Amygdala (tissue), 56 donors: ENCODE measurements around the gene ELFN1.

ENCODE experiments used
- DNase-seq, 56 donors: peaks; one replicate each; lab custom pipeline; 2025; lab: John Stamatoyannopoulos, UW

Gene ELFN1

DNA sequence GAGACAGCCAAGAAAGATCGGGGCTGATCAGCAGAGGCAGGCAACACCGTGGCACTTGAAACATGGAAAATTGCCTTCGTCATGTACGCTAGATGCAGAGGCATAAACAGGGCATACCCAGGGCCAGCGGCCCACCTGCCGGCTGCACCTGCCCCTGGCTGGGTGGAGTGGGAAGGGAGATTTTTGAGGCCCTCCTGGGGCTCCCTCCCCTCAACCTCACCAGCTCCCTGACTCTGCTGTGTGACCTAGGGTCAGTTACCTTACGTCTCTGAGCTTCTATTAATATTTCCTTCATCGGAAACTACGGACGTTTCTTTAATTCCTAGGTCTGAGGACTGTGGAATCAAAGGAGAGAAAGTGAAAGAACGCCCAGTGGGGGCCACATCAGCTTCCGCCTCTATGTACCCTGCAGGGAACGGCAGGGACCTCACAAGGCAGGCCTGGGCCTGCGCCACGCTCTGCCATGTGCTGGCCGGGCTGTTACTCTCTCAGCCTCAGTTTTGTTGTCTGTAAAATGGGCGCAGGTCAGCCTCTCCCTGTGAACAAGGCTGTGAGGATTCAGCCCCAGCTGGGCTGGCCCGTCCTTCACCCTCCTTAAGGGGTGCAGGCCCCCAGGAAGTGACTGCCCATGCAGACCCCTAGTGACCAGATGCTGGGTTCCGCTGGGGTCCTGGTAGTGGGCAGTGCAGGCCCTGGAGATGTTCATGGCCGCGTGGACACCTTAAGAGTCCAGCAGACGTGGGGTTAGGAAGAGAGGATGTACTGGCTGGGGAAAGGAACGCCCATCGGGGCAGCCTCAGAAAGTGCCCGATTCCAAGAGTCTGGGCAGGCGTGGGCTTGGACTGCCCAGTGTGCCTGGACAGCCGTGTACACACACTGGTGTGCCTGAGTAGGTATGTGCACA lies 22.7 kb downstream of the ELFN1 start:
- DNase-seq: no peak

DNA sequence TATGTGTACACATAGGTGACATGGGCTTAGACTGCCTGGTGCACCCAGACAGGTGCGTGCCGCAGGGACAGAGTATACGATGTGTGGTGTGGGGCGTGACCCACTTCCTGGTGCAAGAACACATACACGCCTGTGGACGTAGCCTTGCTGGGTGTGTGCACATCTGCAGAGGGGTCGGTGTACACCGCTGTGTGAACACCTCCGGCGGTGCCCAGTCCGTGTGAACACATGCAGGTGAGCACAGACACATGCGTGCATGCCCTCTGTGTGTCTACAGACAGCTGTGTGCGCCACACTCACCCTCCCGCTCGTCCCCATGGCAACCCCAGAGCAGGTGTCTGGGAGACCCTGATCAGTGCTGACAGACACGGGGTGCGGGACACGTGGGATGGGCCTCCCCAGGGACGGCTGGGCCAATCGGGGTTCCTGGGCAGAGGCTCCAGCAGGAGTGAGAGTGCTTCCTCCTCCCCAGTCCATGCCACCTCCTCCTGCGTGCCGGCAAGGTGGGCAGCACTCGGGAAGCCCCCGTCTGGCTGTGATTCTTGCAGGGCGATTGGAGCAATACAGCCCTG lies 23.4 kb downstream of the ELFN1 start:
- DNase-seq: peak in 2 of 56 donors; percentile 15 to 37

DNA sequence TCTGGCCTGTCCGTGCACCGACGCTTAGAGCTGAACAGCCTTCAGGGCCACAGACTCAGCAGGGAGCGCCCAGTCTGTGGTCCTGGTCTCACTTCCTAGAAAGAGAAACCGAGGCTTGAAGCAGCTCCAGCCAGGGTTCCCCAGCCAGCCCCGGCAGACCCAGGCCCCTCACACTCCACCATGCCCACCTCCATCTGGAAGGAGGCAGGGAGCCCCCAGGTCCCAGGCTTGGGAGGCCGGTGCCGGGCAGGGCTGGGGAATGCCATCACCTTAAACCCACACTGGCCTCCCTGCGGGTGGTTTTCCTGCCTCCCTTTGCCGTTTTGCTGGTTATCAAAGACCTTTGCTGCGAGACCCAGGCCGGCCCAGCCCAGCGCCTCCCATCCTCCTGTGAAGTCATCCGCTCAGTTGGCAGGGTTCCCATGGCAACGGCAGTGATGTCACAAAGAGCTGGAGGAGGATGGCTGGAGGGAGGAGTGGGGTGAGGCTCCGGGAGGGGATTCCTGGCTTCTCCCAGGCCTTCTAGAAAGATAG lies 24.0 kb downstream of the ELFN1 start:
- peak in 36 of 56 donors; percentile 4 to 82 (median 38) for DNase-seq

DNA sequence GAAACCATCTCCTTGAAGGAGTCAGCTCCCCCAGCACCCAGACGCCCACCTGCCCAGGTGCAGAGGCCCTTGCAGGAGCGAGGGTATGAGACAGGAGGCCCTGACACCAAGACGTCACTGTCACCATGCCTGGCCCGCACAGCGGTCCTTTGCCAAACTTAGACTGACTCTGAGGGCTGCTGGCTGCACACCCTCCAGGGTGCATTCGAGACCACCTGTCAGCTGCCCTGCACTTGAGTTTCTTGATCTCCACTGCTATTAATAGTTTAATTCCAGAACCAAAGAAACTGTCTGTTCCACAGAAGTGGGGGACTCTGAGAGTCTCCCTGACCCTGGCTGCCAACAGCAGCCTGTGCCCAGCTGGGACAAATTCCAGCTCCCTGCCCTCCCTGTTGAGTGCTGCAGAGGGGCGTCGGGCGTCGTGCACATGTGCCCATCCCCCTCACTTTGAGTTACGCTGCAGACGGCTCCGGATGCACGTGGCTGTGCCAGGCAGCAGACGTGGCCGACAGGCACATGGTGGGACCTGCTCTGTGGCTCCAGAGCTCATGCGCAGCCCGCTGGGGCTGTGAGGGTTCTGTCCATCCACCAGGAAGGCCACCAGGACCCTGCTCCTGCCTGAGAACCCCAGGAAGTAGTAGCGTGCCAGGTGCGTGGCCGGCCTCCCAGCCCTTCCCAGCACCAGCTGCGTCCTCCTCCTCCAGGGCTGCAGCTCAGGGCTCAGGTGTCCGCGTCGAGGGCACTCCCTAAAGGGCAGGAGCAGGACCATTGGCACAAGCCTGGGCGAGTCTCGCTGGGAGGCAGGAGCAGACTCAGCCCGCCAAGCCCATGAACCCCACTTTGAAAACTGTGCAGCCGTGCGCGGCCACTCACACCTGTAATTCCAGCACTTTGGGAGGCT lies 24.8 kb downstream of the ELFN1 start:
- DNase-seq: peak in 1 of 56 donors; percentile 75

DNA sequence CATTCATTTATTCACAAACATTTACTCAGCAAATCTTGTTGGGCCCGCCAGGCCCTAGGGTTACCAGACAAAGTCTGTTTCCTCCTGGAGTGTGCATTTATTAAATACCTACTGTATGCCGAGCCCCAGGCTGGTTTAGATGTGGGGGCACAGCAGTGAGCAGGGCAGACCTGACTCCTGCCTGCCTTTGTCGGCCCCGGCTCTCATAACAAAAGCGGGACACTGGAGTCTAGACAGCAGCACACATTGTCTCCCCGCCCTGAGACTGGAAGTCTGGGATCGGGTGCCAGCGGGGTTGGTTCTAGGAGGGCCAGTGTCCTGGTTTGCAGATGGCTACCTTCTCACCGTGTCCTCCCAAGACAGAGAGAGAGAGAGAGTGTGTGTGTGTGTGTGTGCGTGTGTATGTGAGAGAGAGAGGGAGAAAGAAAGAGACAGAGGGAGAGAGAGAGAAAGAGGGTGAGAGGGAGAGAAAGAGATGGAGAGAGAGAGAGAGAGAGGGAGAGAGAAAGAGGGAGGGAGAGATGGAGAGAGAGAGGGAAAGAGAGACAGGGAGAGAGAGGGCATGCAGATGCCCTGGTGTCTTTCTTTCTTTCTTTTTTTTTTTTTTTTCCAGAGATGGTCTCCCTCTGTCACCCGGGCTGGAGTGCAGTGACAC lies 25.9 kb downstream of the ELFN1 start:
- DNase-seq: no peak

DNA sequence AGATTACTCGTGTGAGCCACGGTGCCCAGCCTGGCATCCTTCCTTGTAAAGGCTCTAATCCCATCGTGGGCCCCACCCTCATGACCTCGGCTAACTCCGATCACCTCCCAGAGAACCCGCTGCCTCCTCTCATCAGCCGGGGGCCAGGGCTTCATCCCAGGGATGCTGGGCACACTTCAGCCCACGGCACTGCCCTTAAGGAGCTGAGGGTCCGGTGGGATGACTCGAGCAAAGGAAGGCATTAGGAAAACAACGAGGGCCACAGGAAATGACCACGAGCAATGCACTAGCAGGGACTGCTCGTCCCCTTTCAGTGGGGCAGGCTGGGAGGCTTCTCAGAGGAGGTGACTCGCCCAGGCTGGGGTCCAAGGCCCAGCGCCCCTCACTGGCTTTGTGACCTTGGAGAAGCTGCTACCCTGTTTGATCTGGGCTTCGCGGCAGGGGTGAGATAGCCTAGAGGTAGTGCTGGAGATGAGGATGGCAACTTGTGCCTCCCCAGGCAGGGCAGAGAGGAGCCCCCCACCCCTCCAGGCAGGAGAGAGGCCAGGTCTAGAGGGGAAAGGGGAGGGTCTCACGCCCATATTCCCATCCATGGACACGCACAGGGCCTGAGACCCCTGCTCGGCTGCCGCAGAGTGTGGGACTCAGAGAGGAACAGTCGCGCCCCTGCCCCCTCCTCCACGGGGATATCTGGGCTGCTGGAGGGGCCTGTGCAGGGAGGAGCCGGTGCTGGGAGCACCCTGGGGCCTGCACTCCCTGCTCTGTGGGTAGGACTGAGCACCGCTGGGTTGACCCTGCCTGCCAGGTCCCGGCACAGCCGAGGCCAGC lies 26.8 kb downstream of the ELFN1 start:
- no peak for DNase-seq

DNA sequence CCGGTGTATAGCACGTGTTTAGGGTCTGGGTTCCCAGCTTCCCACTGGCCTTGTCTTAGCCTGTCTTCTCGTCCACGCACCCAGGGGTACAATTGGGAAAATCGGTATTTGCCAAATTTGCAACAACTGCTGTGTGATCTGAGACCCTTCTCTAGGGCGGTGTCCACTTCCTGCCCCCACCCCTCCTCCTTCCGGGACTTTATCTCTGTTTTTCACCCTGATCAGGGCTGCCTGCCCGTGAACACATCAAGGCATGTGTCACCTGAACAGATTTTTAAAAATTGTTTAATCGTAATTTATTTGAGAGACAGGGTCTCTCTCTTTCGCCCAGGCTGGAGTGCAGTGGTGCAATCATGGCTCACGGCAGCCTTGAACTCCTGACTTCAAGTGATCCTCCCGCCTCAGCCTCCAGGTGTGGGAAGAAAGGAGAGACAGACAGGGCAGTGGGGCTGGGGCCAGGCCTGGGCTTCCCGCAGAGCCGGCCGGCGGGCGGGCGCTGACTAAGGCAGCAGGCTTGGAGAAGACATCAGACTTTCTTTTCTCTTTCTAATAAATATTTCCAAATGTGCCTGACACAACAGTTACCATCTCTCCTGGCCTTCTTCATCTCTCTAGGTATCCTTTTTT lies 27.5 kb downstream of the ELFN1 start:
- no peak for DNase-seq

DNA sequence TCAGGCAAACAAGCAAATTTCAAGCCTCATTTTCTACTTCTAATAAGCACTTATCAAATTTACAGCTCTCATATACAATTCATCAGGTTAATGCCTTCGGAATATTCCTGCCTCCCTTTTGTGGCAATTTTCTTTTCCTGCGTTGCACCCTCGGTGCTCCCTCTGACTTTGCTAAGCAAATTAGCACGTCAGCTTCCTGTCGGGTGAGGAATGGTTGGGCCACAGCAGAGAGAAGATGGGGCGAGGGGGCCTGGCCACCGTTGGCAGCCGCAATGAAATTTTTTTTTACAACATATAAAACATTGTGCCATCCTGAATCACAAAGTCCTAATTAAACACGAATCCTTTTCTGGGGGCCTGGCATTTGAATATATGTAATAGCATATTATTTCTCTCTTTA lies 28.1 kb downstream of the ELFN1 start:
- DNase-seq: no peak

DNA sequence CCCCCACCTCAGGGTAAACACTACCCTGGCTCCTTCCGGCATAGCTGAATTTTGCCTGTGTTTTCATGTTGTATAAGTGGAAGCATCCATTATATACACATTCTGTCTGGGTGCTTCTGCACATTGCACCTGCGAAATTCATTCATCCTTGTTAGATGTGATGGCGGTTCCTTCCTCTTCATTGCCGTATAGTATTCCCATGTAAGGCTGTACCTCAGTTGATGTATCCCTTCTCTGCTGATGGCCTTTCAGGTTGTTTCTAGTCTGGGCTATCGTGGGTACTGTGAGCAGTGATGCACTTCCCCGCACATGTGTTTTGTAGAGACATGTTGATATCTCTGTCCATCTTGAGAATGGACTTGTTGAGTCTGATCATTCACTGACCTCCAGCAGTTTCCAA lies 28.9 kb downstream of the ELFN1 start:
- no peak for DNase-seq

DNA sequence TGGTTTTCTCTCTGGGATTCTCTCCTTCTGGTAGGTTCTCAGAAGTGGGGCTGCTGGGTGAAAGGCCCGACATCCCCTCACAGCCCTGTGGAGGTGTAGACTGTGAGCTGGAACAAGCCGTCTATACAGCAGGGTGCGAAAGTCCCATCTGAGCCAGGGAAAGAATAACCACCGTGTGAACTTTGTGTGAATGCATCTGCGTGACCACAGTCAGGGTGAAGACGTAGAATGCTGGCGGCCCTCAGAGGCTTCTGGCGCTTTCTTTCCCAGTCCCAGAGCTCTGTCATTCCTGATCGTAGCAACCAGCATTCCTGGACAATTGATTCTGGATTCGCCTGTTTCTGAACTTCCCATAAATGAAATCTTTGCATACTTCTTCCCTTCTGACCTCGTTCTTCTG lies 30.0 kb downstream of the ELFN1 start:
- DNase-seq: no peak

DNA sequence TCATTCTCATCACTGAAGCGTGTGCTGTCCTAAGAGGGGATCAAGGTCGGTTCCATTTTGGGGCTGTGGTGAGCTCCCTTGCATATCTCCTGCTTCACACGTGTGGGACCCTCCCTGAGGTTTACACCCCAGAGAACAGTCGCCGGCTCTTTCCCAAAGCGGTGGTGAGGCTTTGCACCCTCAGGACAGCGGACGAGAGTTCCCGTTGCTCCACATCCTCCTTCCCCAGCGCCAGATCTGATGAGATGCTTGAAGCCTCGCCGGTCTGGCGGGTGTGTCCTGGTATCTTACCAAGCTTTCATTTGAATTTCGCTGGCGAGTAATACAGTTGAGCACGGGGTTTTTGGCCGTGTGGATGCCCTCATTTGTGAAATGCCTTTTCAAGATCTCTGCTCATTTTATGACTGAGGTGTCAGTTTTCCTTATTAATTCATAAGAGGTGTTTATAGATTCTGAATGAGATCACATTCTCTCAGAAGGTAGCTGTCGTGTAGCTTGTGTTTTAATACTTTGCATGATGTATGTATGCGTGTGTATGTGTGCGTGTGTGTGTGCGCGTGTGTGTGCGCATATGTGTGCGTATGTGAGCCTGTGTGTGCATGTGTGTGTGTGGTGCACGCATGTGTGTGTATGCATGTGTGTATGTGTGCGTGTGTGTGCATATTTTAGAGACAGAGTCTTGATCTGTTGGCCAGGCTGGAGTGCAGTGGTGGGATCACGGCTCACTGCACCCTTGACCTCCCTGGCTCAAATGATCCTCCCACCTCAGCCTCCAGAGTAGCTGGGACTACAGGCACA lies 30.7 kb downstream of the ELFN1 start:
- DNase-seq: no peak

DNA sequence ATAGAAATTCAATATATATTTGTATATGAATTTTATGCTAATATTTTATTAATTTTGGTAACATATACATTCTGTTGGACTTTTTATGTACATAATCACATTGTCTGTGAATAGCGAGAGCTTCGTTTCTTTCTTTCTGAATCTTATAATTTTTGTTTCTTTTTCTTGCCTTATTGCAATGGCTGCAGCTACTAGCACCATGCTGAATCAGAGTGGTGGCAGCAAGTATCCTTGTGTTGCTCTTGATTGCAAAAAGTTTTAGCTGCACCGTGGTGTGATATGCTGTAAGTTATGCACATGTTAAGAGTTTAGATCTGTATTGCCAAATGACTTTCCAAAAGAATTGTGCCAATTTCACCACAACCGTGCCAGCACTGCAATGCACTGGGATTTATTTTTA lies 32.6 kb downstream of the ELFN1 start:
- no peak for DNase-seq

DNA sequence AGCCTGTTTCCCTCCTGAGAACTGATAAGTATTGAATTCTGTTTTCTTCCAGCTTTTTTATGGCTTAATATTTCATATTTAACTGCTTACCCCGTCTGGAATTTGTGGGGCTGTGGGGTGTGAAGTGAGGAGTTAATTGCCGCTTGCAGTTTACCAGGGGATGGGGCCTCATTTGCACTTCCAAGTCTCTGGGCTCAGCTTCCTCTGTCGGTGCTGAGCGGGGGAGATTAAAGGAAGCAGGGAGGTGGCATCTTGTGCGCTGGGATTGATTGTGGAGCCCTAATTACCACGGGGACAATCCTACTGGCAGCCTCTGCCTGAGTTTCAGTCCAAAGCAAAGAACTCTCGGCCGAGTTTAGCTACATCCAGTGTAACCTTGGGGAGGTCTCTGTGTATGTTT lies 33.4 kb downstream of the ELFN1 start:
- no peak for DNase-seq

DNA sequence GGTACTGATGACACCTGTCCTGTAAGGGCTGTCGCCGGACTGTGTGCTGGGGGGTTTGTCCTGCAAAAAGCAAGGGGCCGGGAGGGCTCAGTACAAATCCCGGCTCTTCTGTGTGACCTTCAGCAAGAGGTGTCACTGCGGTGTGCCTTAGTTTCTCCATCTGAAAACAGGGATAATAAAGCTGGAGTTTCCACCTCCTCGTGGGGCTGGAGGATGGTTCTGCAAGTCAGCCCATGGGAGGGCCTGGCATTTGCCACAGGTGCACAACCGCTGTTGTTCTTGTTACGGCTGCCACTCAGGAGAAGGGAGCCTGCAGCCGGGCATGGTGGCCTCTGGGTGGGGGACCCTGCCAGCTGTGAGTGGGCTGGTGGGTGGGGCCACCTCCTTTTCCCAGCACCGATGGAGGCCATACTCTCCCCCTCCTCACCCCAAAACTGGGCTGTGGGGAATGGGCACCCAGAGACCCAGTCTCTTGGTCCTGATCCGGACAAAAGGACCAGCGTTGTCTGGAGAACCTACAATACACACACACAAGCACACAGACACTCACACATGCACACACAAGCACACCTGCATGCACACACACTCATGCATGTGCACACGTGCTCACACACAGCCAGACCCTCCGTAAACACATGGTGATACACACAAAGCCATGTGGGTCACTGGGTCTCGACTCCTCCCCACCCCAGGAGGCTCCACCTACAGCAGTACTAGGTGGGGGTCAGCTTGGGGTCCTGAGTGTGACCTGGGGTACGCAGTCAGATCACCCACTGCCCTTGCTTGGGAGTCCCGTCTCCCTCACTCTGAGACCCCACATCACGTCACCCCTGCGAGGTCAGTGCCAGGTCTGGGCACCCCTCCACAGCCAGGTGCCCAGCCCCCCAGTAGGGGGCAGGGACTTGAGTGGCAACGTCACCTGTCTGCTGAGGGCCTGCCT lies 34.1 kb downstream of the ELFN1 start:
- DNase-seq: no peak

DNA sequence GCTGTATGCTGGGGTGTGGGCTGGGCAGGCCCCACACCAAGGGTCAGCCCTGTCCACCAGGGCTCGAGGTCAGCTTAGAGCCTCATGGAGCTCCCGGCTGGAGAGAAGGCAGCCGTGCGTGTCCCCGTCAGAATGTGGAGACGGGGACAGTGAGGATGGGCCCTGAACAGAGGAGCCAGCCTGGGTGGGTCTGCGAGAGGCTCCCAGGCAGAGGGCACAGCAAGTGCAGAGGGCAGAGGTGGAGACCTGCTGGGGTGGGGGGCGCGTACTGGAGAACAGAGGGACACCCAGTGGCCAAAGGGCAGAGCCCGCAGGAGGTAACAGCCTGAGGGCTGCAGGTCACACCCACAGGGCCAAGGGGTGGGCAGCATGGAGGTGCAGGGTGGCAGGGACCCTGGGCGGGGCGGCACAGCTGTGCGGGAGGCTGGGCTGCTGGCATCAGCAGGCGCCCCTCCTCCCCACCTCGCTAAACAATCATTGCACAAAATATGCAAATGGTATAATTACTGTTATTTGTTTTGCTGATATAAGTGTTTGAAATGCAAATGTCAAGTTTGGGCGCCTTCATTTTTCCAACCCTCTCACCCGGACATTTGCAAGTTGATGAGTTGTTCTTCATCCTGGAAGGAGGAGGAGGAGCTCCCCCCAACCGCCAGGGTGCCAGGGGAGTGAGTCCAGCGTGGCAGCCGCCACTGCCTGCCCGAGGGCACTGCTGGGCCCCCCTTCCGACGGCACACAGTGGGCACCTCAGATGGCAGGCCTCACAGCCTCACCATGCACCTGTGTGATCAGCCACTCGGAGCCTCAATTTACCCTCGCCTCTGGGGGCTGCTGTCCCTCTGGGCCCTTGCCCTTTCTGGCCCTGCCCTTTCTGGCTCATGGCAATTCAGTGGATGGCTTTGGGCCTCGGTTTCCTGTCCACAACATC lies 35.0 kb downstream of the ELFN1 start:
- no peak for DNase-seq

DNA sequence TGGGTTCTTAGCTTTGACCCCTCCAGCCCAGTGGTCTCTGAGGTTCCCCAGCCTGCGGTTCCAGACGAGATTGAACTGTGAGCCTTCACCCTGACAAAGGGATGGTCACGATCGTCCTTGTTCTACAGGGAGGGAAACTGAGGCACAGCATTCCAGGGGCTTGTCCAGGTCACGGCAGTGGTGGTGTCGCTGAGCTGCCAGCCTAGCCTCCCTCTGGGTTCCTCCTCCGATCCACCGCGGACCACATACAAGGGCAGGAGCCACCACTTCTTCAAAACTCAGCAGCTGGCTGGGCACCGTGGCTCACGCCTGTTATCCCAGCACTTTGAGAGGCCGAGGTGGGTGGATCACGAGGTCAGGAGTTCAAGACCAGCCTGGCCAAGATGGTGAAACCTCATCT lies 35.8 kb downstream of the ELFN1 start:
- DNase-seq: no peak
